K562 (cell line): ENCODE results near the gene ANKRD11. TPM values are rescaled to one million over a fixed set of nuclear protein-coding genes. Genes with fewer than 3 reads are reported as not detected.

ENCODE experiments used
- ATAC-seq: fragments of 200-7000 bp; cut with Tn5 transposase; 3 replicates; pipeline ENCODE4 v1.9.1; 2020; ENCODE audit warnings: moderate library complexity
- BruUV-seq: library from RNA; stranded (reverse); fragments of 400-500 nt; replicated peaks from 2 replicates; lab custom pipeline; 2021; lab: Mats Ljungman, UMichigan
- CTCF ChIA-PET: fragments of 300-600 bp; formaldehyde crosslinking; extraction: SDS; loops from one replicate; lab custom pipeline; 2021; ENCODE audit warnings: low intra/inter-chr PET ratio; lab: Yijun Ruan, JAX
- POLR2A ChIA-PET: fragments of 300-600, 350-650 bp; sonication (Branson Sonifier 250); formaldehyde crosslinking; extraction: SDS; loops from one replicate; lab custom pipeline; 2021; ENCODE audit warnings: antibody characterized with exemption, inconsistent platforms; lab: Yijun Ruan, JAX
- DNase-seq, 4 experiments: peaks; one replicate each; pipeline versions ENCODE4 v3.0.0 to v3.0.0-alpha.2; 2011 to 2018; ENCODE audit warnings: low spot score in 3 of 4, mixed read lengths in 3 of 4; ENCODE audit errors: extremely low read depth in 1 of 4
- FAIRE-seq: peaks from 2 replicates; lab custom pipeline; 2011; peaks lifted over from hg19 to GRCh38; lab: Jason Lieb, UNC
- H2AFZ ChIP-seq: 2 replicates; pipeline ENCODE4 v1.6.0; 2011; ENCODE audit warnings: low read depth, low read length, control low read depth, inconsistent platforms
- H3K27ac ChIP-seq: fragments of 200-600 bp; 3 replicates; pipeline ENCODE4 v1.8.0; 2011; ENCODE audit warnings: low read depth, mild to moderate bottlenecking, control low read depth, inconsistent platforms, low read length, moderate library complexity, mixed read lengths; ENCODE audit errors: extremely low read depth
- H3K27me3 ChIP-seq, 2 experiments: fragments of 300-600 bp in 1 of 2; 2 replicates in 1 of 2; 3 replicates in 1 of 2; pipeline versions ENCODE4 v1.6.0 to v1.8.0; 2011; ENCODE audit warnings: inconsistent platforms in 2 of 2, low read length in 2 of 2, mild to moderate bottlenecking in 1 of 2, mixed read lengths in 1 of 2, moderate library complexity in 1 of 2; ENCODE audit not compliant: control insufficient read depth in 2 of 2, insufficient read depth in 2 of 2
- H3K36me3 ChIP-seq: fragments of 300-600 bp; 3 replicates; pipeline ENCODE4 v1.8.0; 2011; ENCODE audit warnings: mild to moderate bottlenecking, low read length, inconsistent platforms; ENCODE audit not compliant: control insufficient read depth, insufficient read depth
- H3K4me1 ChIP-seq, 2 experiments: fragments of 200-600 bp in 1 of 2; replicated peaks in 1 of 2; 2 replicates in 1 of 2; 3 replicates in 1 of 2; pipeline versions ENCODE4 v1.5.1 to v1.8.0; 2011; ENCODE audit warnings: inconsistent platforms in 2 of 2, low read length in 2 of 2, mild to moderate bottlenecking in 1 of 2, mixed read lengths in 1 of 2, moderate library complexity in 1 of 2; ENCODE audit not compliant: control insufficient read depth in 2 of 2, insufficient read depth in 2 of 2
- H3K4me2 ChIP-seq: 2 replicates; pipeline ENCODE4 v1.6.1; 2011; ENCODE audit warnings: low read length, control low read depth, inconsistent platforms, mixed read lengths; ENCODE audit not compliant: insufficient read depth
- H3K4me3 ChIP-seq: fragments of 200-600 bp; sonication (generic), shearing (Covaris generic); 2 replicates; pipeline ENCODE4 v1.5.1; 2016; ENCODE audit warnings: control low read depth, inconsistent platforms
- H3K79me2 ChIP-seq: fragments of 200-600 bp; 3 replicates; pipeline ENCODE4 v1.8.0; 2011; ENCODE audit warnings: low read length, inconsistent platforms; ENCODE audit not compliant: control insufficient read depth, insufficient read depth
- H3K9ac ChIP-seq, 2 experiments: 2 replicates each; pipeline versions ENCODE4 v1.6.0 to v1.6.1; 2011; ENCODE audit warnings: low read depth in 2 of 2, low read length in 2 of 2, control low read depth in 1 of 2, inconsistent platforms in 1 of 2, mild to moderate bottlenecking in 1 of 2, mixed read lengths in 1 of 2; ENCODE audit not compliant: insufficient read depth in 1 of 2
- H3K9me1 ChIP-seq: one replicate; pipeline ENCODE4 v1.6.0; 2011; ENCODE audit warnings: inconsistent platforms, mild to moderate bottlenecking, low read length, moderate library complexity; ENCODE audit not compliant: control insufficient read depth, insufficient read depth
- H3K9me3 ChIP-seq: replicated peaks from 2 replicates; pipeline ENCODE4 v1.5.1; 2011; ENCODE audit warnings: low read depth, low read length, inconsistent platforms; ENCODE audit not compliant: control insufficient read depth, insufficient read depth
- H4K20me1 ChIP-seq: replicated peaks from 2 replicates; pipeline ENCODE4 v1.6.1; 2011; ENCODE audit warnings: low read length, inconsistent platforms, mixed read lengths; ENCODE audit not compliant: control insufficient read depth, insufficient read depth
- EZH2 ChIP-seq: IDR thresholded peaks from 2 replicates; pipeline ENCODE4 v1.6.1; 2012; ENCODE audit warnings: low read depth, mild to moderate bottlenecking, inconsistent platforms, low read length, borderline replicate concordance
- NR2C1 ChIP-seq, 2 experiments: fragments of 450-650 bp; IDR thresholded peaks; 2 replicates each; pipeline ENCODE4 v1.6.1; 2017; ENCODE audit warnings: mild to moderate bottlenecking in 2 of 2, antibody characterized with exemption in 1 of 2, inconsistent platforms in 1 of 2, missing compliant biosample characterization in 1 of 2, missing genetic modification characterization in 1 of 2
- POLR2G ChIP-seq: fragments of 200-400 bp; formaldehyde crosslinking; IDR thresholded peaks from 2 replicates; pipeline ENCODE4 v1.6.1; 2017; ENCODE audit warnings: low read depth, mild to moderate bottlenecking, antibody characterized with exemption, low read length, moderate library complexity
- RBM22 ChIP-seq: fragments of 200-400 bp; formaldehyde crosslinking; IDR thresholded peaks from 2 replicates; pipeline ENCODE4 v1.6.1; 2018; ENCODE audit warnings: low read length, low read depth; ENCODE audit not compliant: poor library complexity, severe bottlenecking
- ZKSCAN1 ChIP-seq: fragments of 150-350 bp; IDR thresholded peaks from 2 replicates; pipeline ENCODE4 v1.6.1; 2016; ENCODE audit warnings: low read depth, low read length
- ZNF436 ChIP-seq: fragments of 250-450, 450-650 bp; sonication (Bioruptor Pico); formaldehyde crosslinking; IDR thresholded peaks from 2 replicates; pipeline ENCODE4 v1.7.0; 2020; ENCODE audit warnings: mild to moderate bottlenecking
- WGBS: fragments of 100-300 bp; shearing (Covaris generic); methylation state at CpG from one replicate; pipeline ENCODE4 v1.1.6; 2016; ENCODE audit warnings: low coverage, mixed read lengths; ENCODE audit not compliant: insufficient coverage; ENCODE audit errors: missing lambda C conversion rate; 5-methylcytosine and 5-hydroxymethylcytosine counted together
- in situ Hi-C: fragments of 300-500 bp; cut with MboI; formaldehyde crosslinking; loops from 4 replicates; pipeline ENCODE4 v1.15.0; 2018; ENCODE audit warnings: inconsistent platforms, mixed read lengths
- intact Hi-C: fragments of 100-400 bp; cut with micrococcal nuclease; formaldehyde crosslinking; loops from 2 replicates; pipeline ENCODE4 v1.14.2; 2022
- polyA plus RNA-seq, 8 experiments: library from polyadenylated mRNA; depleted of rRNA in 4 of 8; stranded (reverse) in 5 of 8; unstranded in 3 of 8; fragments of >200 nt; fragmentation: Nextera tagmentation in 2 of 8; fragmentation: Illumina TruSeq in 1 of 8; extraction: Ambion mirVana in 2 of 8; extraction: Trizol in 1 of 8; gene quantifications; 2 replicates each; pipeline versions ENCODE4 v1.2.1 to v1.2.3, GENCODE V29; 2011 to 2014; ENCODE audit warnings: inconsistent platforms in 1 of 8, missing spikeins in 1 of 8
- total RNA-seq, 7 experiments: library from RNA; depleted of rRNA in 6 of 7; stranded (reverse); fragments of >200 nt in 6 of 7; fragmentation: Illumina TruSeq in 2 of 7; extraction: Trizol in 2 of 7; gene quantifications; 2 replicates each; pipeline versions ENCODE4 v1.2.1 to v1.2.3, GENCODE V29; 2011 to 2021; ENCODE audit warnings: low replicate concordance in 1 of 7
- TF ChIP-seq, protein P1 (sequence below): fragments of 250-450 bp; sonication (Bioruptor Pico); IDR thresholded peaks from 2 replicates; pipeline ENCODE4 v1.5.0; 2021

The ANKRD11 gene
- total and polyA plus RNA-seq, 9 of the 15 experiments (the other 6 are each of a cell fraction or from before 2014, with no cell fraction given): 4.7 to 126 (median 31.7) TPM

DNA sequence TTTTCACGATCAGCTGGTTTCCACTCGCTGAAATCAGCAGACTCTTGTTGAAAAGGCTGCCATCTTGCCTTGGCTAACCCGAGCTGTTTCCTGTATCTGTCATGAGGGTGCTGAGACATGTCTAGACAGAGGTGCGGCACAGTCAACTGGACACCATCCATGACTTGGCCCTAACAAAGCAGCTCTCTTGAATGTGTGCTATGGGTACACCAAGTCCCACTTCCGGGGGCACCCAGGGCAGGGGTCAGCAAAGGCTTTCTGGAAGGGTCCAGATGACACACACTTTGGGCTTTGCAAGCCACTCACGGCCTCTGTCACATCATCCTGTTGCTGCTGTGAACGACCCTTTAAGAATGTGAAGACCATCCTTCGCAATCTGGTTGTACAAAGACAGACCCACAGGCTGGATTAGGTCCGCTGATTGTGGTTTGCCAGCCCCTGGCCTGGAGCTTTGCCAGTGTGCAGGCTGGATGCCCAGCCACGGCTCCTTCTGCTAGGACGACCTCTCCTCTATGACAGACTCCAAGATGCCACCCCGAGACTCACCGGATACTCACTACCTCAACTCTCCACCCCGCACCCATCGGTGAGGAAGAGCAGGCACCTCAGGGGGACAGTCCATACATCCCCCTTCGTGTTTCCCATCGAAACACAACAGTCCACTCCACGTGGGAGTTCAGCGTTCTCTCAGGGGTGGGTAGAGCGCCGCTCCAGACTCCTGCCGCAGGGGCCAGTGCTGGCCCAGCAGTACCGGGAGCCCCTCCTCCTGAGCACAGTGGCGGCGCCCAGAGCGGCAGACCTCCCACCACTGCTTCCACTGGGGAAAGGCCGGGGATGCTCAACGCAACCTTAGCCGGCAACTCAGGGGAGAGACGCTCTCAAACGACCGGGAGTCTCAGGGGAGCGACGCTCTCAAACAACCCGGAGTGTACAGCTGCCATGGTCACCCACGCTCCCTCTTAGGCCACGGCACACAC lies 123.5 kb downstream of the ANKRD11 start:
- DNase-seq: no peak
- Histone ChIP-seq H3K27me3 (no peaks in the 10 kb centered on the region), H3K4me2 (no peak overlapping the region), H4K20me1 (peaks cover 88% of the 10 kb centered on the region), H2AFZ (no peak overlapping the region), H3K9ac (no peak overlapping the region), H3K27ac (no peak overlapping the region), H3K4me1 (peaks cover 37 to 47% of the 10 kb centered on the region in 2 experiments), H3K79me2 (peaks cover 99% of the 10 kb centered on the region), H3K36me3 (peaks cover 14% of the 10 kb centered on the region; the same call in 2 of the 3 replicates), H3K9me1 (peaks cover 37% of the 10 kb centered on the region), H3K4me3 (no peak overlapping the region), H3K9me3 (no peaks in the 10 kb centered on the region)
- WGBS: 89% methylated on average over 30 of the region's 37 CpGs
- BruUV-seq: no TSS peak
- in situ Hi-C loops: no loop called here
- no peak for FAIRE-seq
- no peak for ATAC-seq
- intact Hi-C loops: no loop called here
- ChIA-PET CTCF (no interaction called here), POLR2A (no interaction called here)
- TF ChIP-seq RBM22: peak; percentile 96
- no peak for TF ChIP-seq NR2C1 (IDR thresholded peaks at IDR 0.05)
- TF ChIP-seq NR2C1 (tag; IDR thresholded peaks at IDR 0.05): no peak
- TF ChIP-seq EZH2: no peak
- TF ChIP-seq ZKSCAN1: no peak
- TF ChIP-seq, protein P1, sequence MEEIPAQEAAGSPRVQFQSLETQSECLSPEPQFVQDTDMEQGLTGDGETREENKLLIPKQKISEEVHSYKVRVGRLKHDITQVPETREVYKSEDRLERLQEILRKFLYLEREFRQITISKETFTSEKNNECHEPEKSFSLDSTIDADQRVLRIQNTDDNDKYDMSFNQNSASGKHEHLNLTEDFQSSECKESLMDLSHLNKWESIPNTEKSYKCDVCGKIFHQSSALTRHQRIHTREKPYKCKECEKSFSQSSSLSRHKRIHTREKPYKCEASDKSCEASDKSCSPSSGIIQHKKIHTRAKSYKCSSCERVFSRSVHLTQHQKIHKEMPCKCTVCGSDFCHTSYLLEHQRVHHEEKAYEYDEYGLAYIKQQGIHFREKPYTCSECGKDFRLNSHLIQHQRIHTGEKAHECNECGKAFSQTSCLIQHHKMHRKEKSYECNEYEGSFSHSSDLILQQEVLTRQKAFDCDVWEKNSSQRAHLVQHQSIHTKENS (CRISPR knock-in tag): no peak
- no peak for TF ChIP-seq ZNF436 (CRISPR knock-in tag)
- peak; percentile 68; the same call in 1 of the 2 replicates for TF ChIP-seq POLR2G
